WERI-Rb-1 (cell line): ENCODE measurements around the gene PMFBP1.

ENCODE experiments used
- DNase-seq: peaks from one replicate; pipeline ENCODE4 v3.0.0-alpha.2; 2020
- H3K27ac ChIP-seq: fragments of 250-450 bp; sonication (Bioruptor Pico); 2 replicates; pipeline ENCODE4 v1.5.1; 2020; ENCODE audit warnings: mild to moderate bottlenecking, moderate library complexity
- H3K27me3 ChIP-seq: fragments of 250-450 bp; sonication (Bioruptor Pico); 2 replicates; pipeline ENCODE4 v1.5.1; 2021; ENCODE audit warnings: mild to moderate bottlenecking, low read depth, moderate library complexity; ENCODE audit not compliant: insufficient read depth, severe bottlenecking
- H3K36me3 ChIP-seq: fragments of 250-450 bp; sonication (Bioruptor Pico); 2 replicates; pipeline ENCODE4 v1.5.1; 2020; ENCODE audit warnings: mild to moderate bottlenecking, moderate library complexity
- H3K4me3 ChIP-seq: 2 replicates; pipeline ENCODE4 v1.5.1; 2011; ENCODE audit warnings: low read depth, mild to moderate bottlenecking, control low read depth, low read length
- H3K9me3 ChIP-seq: fragments of 250-450 bp; sonication (Bioruptor Pico); 2 replicates; pipeline ENCODE4 v1.5.1; 2021; ENCODE audit warnings: mild to moderate bottlenecking, moderate library complexity; ENCODE audit not compliant: severe bottlenecking
- CTCF ChIP-seq: IDR thresholded peaks from 2 replicates; pipeline ENCODE4 v1.5.1; 2011; ENCODE audit warnings: low read depth, mild to moderate bottlenecking, control low read depth, inconsistent platforms, low read length

The PMFBP1 gene

DNA sequence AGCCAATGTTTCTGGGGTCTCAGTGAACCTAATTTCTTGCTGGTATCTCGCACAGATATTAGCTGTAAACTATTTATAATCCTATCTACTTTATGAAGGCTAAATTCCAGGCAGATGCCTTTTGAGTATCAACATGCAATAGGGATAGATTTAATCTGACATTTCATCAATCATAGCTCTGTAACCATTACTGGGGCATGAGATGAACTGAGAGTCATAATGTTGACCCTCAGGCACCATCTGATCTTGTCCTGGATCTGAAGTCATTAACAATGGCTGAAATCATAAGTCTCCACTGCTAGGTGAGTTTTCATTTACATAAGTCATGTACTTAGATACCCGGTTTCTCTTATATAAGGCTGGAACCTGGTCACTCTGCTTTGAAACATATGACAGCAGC, 3.6 kb downstream of the PMFBP1 start:
- Histone ChIP-seq H3K27ac (no peak overlapping the region), H3K36me3 (no peaks in the 10 kb centered on the region), H3K4me3 (no peak overlapping the region), H3K27me3 (no peaks in the 10 kb centered on the region), H3K9me3 (peaks cover 7% of the 10 kb centered on the region)
- no peak for DNase-seq
- TF ChIP-seq CTCF, result no peak

- DNase-seq, result no peak
- no peaks in the 10 kb centered on the region for H3K27me3 ChIP-seq
Measured at GRCh38 chr16:72166954-72167561, 4.9 kb downstream of the PMFBP1 start.

GRCh38 chr16:72166151-72166550, 5.8 kb downstream of the PMFBP1 start:
- no peak for DNase-seq
- Histone ChIP-seq H3K36me3 (no peaks in the 10 kb centered on the region), H3K27me3 (no peaks in the 10 kb centered on the region)

More at GRCh38 chr16:72166954-72167561, 4.9 kb downstream of the PMFBP1 start:
- no peaks in the 10 kb centered on the region for H3K36me3 ChIP-seq
- no peak for TF ChIP-seq CTCF
- peaks cover 7% of the 10 kb centered on the region for H3K9me3 ChIP-seq
- no peak overlapping the region for H3K4me3 ChIP-seq
- H3K27ac ChIP-seq, result no peak overlapping the region

DNA sequence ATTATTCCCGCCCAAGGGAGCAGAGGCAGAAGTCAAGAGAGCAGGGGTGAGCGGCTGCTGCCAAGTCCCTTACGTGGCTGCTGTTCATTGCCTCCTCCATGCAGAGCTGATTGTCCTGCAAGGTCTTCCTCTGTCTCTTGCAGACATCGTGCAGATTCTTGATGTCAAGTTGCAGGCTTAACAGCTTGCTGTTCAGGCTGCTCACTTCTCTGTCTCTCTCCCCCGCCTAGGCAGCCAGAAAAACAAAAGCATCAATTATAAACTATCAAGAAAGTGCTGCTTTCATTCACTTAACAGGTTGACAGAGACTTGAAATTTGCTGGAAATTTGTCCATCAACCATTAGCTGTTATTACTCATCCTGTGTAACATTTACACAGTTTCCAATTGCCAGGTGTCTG, 7.3 kb downstream of the PMFBP1 start:
- no peaks in the 10 kb centered on the region for H3K36me3 ChIP-seq
- no peaks in the 10 kb centered on the region for H3K27me3 ChIP-seq
- TF ChIP-seq CTCF, result no peak
- DNase-seq, result no peak
- peaks cover 7% of the 10 kb centered on the region for H3K9me3 ChIP-seq
- no peak overlapping the region for H3K27ac ChIP-seq
- H3K4me3 ChIP-seq, result no peak overlapping the region

More at GRCh38 chr16:72166151-72166550, 5.8 kb downstream of the PMFBP1 start:
- no peak for TF ChIP-seq CTCF
- no peak overlapping the region for H3K27ac ChIP-seq
- no peak overlapping the region for H3K4me3 ChIP-seq
- peaks cover 7% of the 10 kb centered on the region for H3K9me3 ChIP-seq

GRCh38 chr16:72162105-72162692, 9.8 kb downstream of the PMFBP1 start:
- Histone ChIP-seq H3K4me3 (no peak overlapping the region), H3K36me3 (no peaks in the 10 kb centered on the region), H3K27me3 (no peaks in the 10 kb centered on the region), H3K27ac (no peak overlapping the region), H3K9me3 (peaks cover 7% of the 10 kb centered on the region)
- TF ChIP-seq CTCF, result no peak
- no peak for DNase-seq

- Histone ChIP-seq H3K9me3 (peaks cover 3% of the 10 kb centered on the region), H3K36me3 (no peaks in the 10 kb centered on the region), H3K27me3 (no peaks in the 10 kb centered on the region), H3K27ac (peak overlapping the region; percentile 21), H3K4me3 (no peak overlapping the region)
- peak; percentile 52 for DNase-seq
- no peak for TF ChIP-seq CTCF
Measured at GRCh38 chr16:72159801-72160200, 12.2 kb downstream of the PMFBP1 start.
